Transverse colon (tissue), 4 donors: ENCODE measurements around the gene ZDHHC14. TPM values are rescaled to one million over a fixed set of nuclear protein-coding genes. Genes with fewer than 3 reads are reported as not detected.

Source experiments
- DNase-seq: peaks from one replicate; pipeline ENCODE4 v3.0.0-alpha.2; 2019
- H3K27ac ChIP-seq, 4 donors: fragments of 200-600 bp; sonication (generic); 2 replicates each; pipeline ENCODE4 v1.5.1; 2016 to 2018; ENCODE audit warnings: inconsistent platforms in 4 of 4
- H3K27me3 ChIP-seq: fragments of 200-600 bp; sonication (generic); 2 replicates; pipeline ENCODE4 v1.5.1; 2017; ENCODE audit warnings: inconsistent platforms
- H3K36me3 ChIP-seq, 4 donors: fragments of 200-600 bp; sonication (generic); 2 replicates each; pipeline ENCODE4 v1.5.1; 2017 to 2019; ENCODE audit warnings: inconsistent platforms in 4 of 4
- H3K4me1 ChIP-seq, 4 donors: fragments of 200-600 bp; sonication (generic); 2 replicates each; pipeline ENCODE4 v1.5.1; 2017 to 2020; ENCODE audit warnings: inconsistent platforms in 4 of 4
- H3K4me3 ChIP-seq, 4 donors: fragments of 200-600 bp; sonication (generic); 1 replicate in 1 of 4; 2 replicates in 3 of 4; pipeline versions ENCODE4 v1.5.1 to v1.6.1; 2017 to 2019; ENCODE audit warnings: inconsistent platforms in 4 of 4
- H3K9me3 ChIP-seq, 2 donors: fragments of 200-600 bp; sonication (generic); 2 replicates each; pipeline ENCODE4 v1.5.1; 2017 to 2019; ENCODE audit warnings: inconsistent platforms in 2 of 2
- EP300 ChIP-seq: sonication (generic); formaldehyde crosslinking; IDR thresholded peaks from one replicate; pipeline ENCODE4 v1.6.1; 2017; ENCODE audit warnings: antibody characterized with exemption, low read depth
- POLR2A ChIP-seq: fragments of 450-650 bp; IDR thresholded peaks from one replicate; pipeline ENCODE4 v1.6.1; 2016; ENCODE audit warnings: antibody characterized with exemption, mild to moderate bottlenecking, moderate library complexity
- POLR2AphosphoS5 ChIP-seq, 3 donors: sonication (generic); formaldehyde crosslinking; IDR thresholded peaks; one replicate each; pipeline ENCODE4 v1.6.1; 2016; ENCODE audit warnings: antibody characterized with exemption in 3 of 3
- WGBS, 2 donors: methylation state at CpG; one replicate each; pipeline ENCODE4 v1.1.5; 2018; ENCODE audit warnings: low coverage in 1 of 2; 5-methylcytosine and 5-hydroxymethylcytosine counted together
- in situ Hi-C, 4 donors: fragments of 200-750 bp; cut with MboI; loops; one replicate each; pipeline versions ENCODE4 v1.15.0 to v1.15.1; 2017; ENCODE audit warnings: low sequenced_read_pairs in 3 of 4, low pct_ligation_motif_present in 1 of 4, low pct_unique_long_range_greater_than_20kb in 1 of 4
- intact Hi-C: fragments of 100-400 bp; cut with DNase I; formaldehyde crosslinking; loops from one replicate; pipeline ENCODE4 v1.15.1; 2023; ENCODE audit warnings: low total_unique reads
- total RNA-seq, 4 donors: library from RNA; depleted of rRNA; stranded (reverse); fragments of >200 nt; gene quantifications; one replicate each; pipeline ENCODE4 v1.1.0, GENCODE V29; 2016
- TF ChIP-seq, protein P1 (sequence below), 5 experiments: fragments of 200-600 bp in 3 of 5; fragments of 450-650 bp in 2 of 5; sonication (generic) in 3 of 5; IDR thresholded peaks; 1 replicate in 2 of 5; 2 replicates in 3 of 5; pipeline ENCODE4 v1.5.1; 2016 to 2017; ENCODE audit warnings: antibody characterized with exemption in 5 of 5, inconsistent platforms in 3 of 5, mild to moderate bottlenecking in 2 of 5, moderate library complexity in 1 of 5

ZDHHC14 gene
- total RNA-seq, 4 donors from 2014 or later = 10.2 to 16.5 (median 12.5) TPM

GRCh38 chr6:157709555-157709954 lies 328.6 kb downstream of the ZDHHC14 start:
- in situ Hi-C loops (no loop called here), intact Hi-C loops (loop anchor here (5.0 kb wide), 1 partner anchor 1647 kb away; no protein-coding TSS in a partner anchor)
- TF ChIP-seq POLR2A (no peak), EP300 (no peak), POLR2AphosphoS5 (IDR thresholded peaks at IDR 0.05) (no peak)
- TF ChIP-seq, protein P1, sequence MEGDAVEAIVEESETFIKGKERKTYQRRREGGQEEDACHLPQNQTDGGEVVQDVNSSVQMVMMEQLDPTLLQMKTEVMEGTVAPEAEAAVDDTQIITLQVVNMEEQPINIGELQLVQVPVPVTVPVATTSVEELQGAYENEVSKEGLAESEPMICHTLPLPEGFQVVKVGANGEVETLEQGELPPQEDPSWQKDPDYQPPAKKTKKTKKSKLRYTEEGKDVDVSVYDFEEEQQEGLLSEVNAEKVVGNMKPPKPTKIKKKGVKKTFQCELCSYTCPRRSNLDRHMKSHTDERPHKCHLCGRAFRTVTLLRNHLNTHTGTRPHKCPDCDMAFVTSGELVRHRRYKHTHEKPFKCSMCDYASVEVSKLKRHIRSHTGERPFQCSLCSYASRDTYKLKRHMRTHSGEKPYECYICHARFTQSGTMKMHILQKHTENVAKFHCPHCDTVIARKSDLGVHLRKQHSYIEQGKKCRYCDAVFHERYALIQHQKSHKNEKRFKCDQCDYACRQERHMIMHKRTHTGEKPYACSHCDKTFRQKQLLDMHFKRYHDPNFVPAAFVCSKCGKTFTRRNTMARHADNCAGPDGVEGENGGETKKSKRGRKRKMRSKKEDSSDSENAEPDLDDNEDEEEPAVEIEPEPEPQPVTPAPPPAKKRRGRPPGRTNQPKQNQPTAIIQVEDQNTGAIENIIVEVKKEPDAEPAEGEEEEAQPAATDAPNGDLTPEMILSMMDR (IDR thresholded peaks at IDR 0.05) = no peak
- DNase-seq = no peak
- Histone ChIP-seq H3K4me3 (no peak overlapping the region), H3K27ac (no peak overlapping the region), H3K9me3 (no peaks in the 10 kb centered on the region), H3K4me1 (no peaks in the 10 kb centered on the region), H3K36me3 (no peaks in the 10 kb centered on the region), H3K27me3 (no peaks in the 10 kb centered on the region)
- 75% methylated on average over 7 of the region's 7 CpGs; no CpG with 5 or more reads in 1 of the 2 donors for WGBS, 2 donors

DNA sequence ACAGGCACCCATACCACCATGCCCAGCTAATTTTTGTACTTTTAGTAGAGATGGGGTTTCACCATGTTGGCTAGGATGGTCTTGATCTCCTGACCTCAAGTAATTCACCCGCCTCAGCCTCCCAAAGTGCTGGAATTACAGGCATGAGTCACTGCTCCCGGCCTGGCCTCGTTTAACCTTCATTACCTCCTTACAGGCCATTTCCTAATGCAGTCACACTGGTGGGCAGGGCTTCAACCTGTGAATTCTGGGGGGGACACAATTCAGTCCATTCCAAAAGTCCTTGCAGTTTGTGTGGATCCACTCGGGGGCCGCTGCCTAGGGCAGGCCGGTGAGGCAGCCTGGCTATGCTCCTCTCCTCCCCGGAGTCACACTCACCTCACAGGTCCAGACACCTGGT lies 329.6 kb downstream of the ZDHHC14 start:
- no peak for DNase-seq
- Histone ChIP-seq H3K9me3 (no peaks in the 10 kb centered on the region), H3K27me3 (no peaks in the 10 kb centered on the region), H3K4me1 (peaks cover 0 to 7% (median 5%) of the 10 kb centered on the region in 4 donors), H3K4me3 (no peak overlapping the region), H3K27ac (no peak overlapping the region), H3K36me3 (no peaks in the 10 kb centered on the region)
- intact Hi-C loops (no loop called here), in situ Hi-C loops (no loop called here)
- TF ChIP-seq, protein P1 (IDR thresholded peaks at IDR 0.05) = no peak
- TF ChIP-seq EP300 (no peak), POLR2AphosphoS5 (IDR thresholded peaks at IDR 0.05) (no peak), POLR2A (no peak)
- 75% methylated on average over 7 of the region's 7 CpGs; no CpG with 5 or more reads in 1 of the 2 donors for WGBS, 2 donors

GRCh38 chr6:157711060-157711459 lies 330.1 kb downstream of the ZDHHC14 start:
- in situ Hi-C loops (no loop called here), intact Hi-C loops (no loop called here)
- no peak for TF ChIP-seq EP300
- no peak for TF ChIP-seq POLR2AphosphoS5 (IDR thresholded peaks at IDR 0.05)
- TF ChIP-seq POLR2A = no peak
- TF ChIP-seq, protein P1 (IDR thresholded peaks at IDR 0.05) = no peak
- Histone ChIP-seq H3K9me3 (no peaks in the 10 kb centered on the region), H3K27ac (no peak overlapping the region), H3K4me3 (no peak overlapping the region), H3K4me1 (peaks cover 4 to 11% (median 7%) of the 10 kb centered on the region in 4 donors), H3K27me3 (no peaks in the 10 kb centered on the region), H3K36me3 (no peaks in the 10 kb centered on the region)
- WGBS, 2 donors = 88 to 93% methylated on average over 5 to 8 of the region's 8 CpGs
- DNase-seq = no peak

DNA sequence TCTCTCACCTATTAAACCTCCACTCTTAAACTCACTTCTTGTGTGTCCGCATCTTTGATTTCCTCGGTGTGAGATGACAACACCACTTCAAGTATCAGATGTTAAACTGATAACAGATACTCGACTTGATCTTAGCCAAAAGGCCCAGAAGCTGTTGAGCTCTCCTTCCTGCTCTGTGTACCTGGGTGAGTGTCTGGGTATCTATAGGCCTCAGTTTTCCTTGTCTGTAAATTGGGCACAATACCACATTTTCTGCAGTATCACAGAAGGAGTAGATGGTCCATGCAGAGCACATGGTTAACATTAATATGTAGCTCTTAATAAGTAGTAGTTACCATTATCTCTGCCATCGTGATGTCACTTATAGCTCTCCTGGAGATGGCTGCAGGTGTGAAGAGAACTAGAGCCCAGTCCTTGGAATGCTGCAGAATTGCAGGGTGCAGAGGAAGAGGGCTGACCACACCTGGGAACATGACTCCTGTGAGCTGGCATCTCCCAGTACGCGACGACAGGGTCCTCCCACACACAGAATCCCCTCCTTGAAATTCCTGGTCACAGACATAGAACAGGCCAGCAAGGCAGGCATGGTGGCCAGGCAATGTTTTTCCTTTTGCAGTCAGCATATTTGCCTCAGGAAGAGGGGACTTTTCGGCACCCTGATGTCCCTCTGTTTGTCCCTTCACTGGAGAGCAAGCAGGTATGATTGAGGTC lies 331.8 kb downstream of the ZDHHC14 start:
- DNase-seq = no peak
- Histone ChIP-seq H3K27ac (no peak overlapping the region), H3K36me3 (no peaks in the 10 kb centered on the region), H3K4me1 (peaks cover 7 to 26% (median 16%) of the 10 kb centered on the region in 4 donors), H3K9me3 (no peaks in the 10 kb centered on the region), H3K27me3 (no peaks in the 10 kb centered on the region), H3K4me3 (no peak overlapping the region)
- in situ Hi-C loops (no loop called here), intact Hi-C loops (no loop called here)
- WGBS, 2 donors = 63 to 90% methylated on average over 1 to 8 of the region's 8 CpGs
- TF ChIP-seq POLR2AphosphoS5 (IDR thresholded peaks at IDR 0.05) = no peak
